HEK293T (cell line): ENCODE results near the gene FADS3.

Source experiments
- CTCF ChIA-PET: fragments of 350-600 bp; formaldehyde crosslinking; extraction: SDS; loops from one replicate; lab custom pipeline; 2021; ENCODE audit warnings: antibody characterized with exemption, inconsistent platforms; lab: Yijun Ruan, JAX
- POLR2A ChIA-PET: fragments of 350-600 bp; formaldehyde crosslinking; extraction: SDS; loops from one replicate; lab custom pipeline; 2020; ENCODE audit warnings: antibody characterized with exemption, inconsistent platforms; lab: Yijun Ruan, JAX
- DNase-seq: peaks from one replicate; pipeline ENCODE4 v3.0.0; 2012; ENCODE audit warnings: mixed read lengths; ENCODE audit errors: extremely low spot score
- ARNT ChIP-seq: fragments of 450-650 bp; IDR thresholded peaks from 2 replicates; pipeline ENCODE4 v1.6.1; 2017; ENCODE audit warnings: mild to moderate bottlenecking
- BHLHE40 ChIP-seq: fragments of 450-650 bp; IDR thresholded peaks from 2 replicates; pipeline ENCODE4 v1.6.1; 2016; ENCODE audit warnings: mild to moderate bottlenecking, moderate library complexity, borderline replicate concordance
- CTBP1 ChIP-seq: fragments of 450-650 bp; IDR thresholded peaks from 2 replicates; pipeline ENCODE4 v1.6.1; 2016; ENCODE audit warnings: borderline replicate concordance
- ELF4 ChIP-seq: fragments of 450-650 bp; IDR thresholded peaks from 2 replicates; pipeline ENCODE4 v1.6.1; 2017; ENCODE audit warnings: antibody characterized with exemption
- FOXA1 ChIP-seq: fragments of 450-650 bp; IDR thresholded peaks from 2 replicates; pipeline ENCODE4 v1.6.1; 2016; ENCODE audit warnings: mild to moderate bottlenecking
- FOXK2 ChIP-seq: fragments of 450-650 bp; IDR thresholded peaks from 2 replicates; pipeline ENCODE4 v1.6.1; 2016; ENCODE audit warnings: mild to moderate bottlenecking
- FOXM1 ChIP-seq: fragments of 450-650 bp; IDR thresholded peaks from 2 replicates; pipeline ENCODE4 v1.6.1; 2017; ENCODE audit warnings: mild to moderate bottlenecking, borderline replicate concordance
- HDGF ChIP-seq: fragments of 450-650 bp; IDR thresholded peaks from 2 replicates; pipeline ENCODE4 v1.6.1; 2017; ENCODE audit warnings: antibody characterized with exemption, borderline replicate concordance
- L3MBTL2 ChIP-seq: fragments of 450-650 bp; conservative IDR thresholded peaks from 2 replicates; pipeline ENCODE4 v1.6.1; 2016; ENCODE audit warnings: mild to moderate bottlenecking
- LEF1 ChIP-seq: fragments of 450-650 bp; IDR thresholded peaks from 2 replicates; pipeline ENCODE4 v1.6.1; 2017; ENCODE audit warnings: mild to moderate bottlenecking, borderline replicate concordance
- NFRKB ChIP-seq: fragments of 450-650 bp; IDR thresholded peaks from 2 replicates; pipeline ENCODE4 v1.6.1; 2016; ENCODE audit warnings: mild to moderate bottlenecking, moderate library complexity
- PKNOX1 ChIP-seq: fragments of 450-650 bp; IDR thresholded peaks from 2 replicates; pipeline ENCODE4 v1.6.1; 2016
- SP1 ChIP-seq: fragments of 450-650 bp; IDR thresholded peaks from 2 replicates; pipeline ENCODE4 v1.6.1; 2017
- SUZ12 ChIP-seq: fragments of 450-650 bp; IDR thresholded peaks from 2 replicates; pipeline ENCODE4 v1.6.1; 2016; ENCODE audit warnings: mild to moderate bottlenecking
- TARDBP ChIP-seq: fragments of 450-650 bp; IDR thresholded peaks from 2 replicates; pipeline ENCODE4 v1.6.1; 2016
- ZNF384 ChIP-seq: fragments of 450-650 bp; IDR thresholded peaks from 2 replicates; pipeline ENCODE4 v1.6.1; 2016

FADS3 gene

GRCh38 chr11:61895718-61896059, 4.3 kb upstream of the FADS3 start:
- ChIA-PET CTCF (interaction anchor here (0.6 to 6.9 kb wide), 3 partner anchors 50 to 478 kb away, joined by 3 to 77 read pairs (median 73); no protein-coding TSS in a partner anchor), POLR2A (interaction anchor here (1.0 kb wide), 1 partner anchor 103 kb away, joined by 3 read pairs; the partner anchor contains the start of genes FEN1 and TMEM258)
- DNase-seq = no peak
- no peak for TF ChIP-seq FOXK2
- no peak for TF ChIP-seq ZNF384
- TF ChIP-seq BHLHE40 = no peak
- no peak for TF ChIP-seq NFRKB
- TF ChIP-seq HDGF = no peak
- TF ChIP-seq PKNOX1 = no peak
- no peak for TF ChIP-seq ARNT
- no peak for TF ChIP-seq SUZ12
- no peak for TF ChIP-seq CTBP1
- TF ChIP-seq TARDBP = no peak
- no peak for TF ChIP-seq SP1
- TF ChIP-seq LEF1 = no peak
- no peak for TF ChIP-seq FOXM1
- no peak for TF ChIP-seq ELF4
- TF ChIP-seq FOXA1 = no peak
- TF ChIP-seq L3MBTL2 = no peak

GRCh38 chr11:61895046-61895717, 3.8 kb upstream of the FADS3 start:
- TF ChIP-seq ZNF384 (no peak), L3MBTL2 (no peak), TARDBP (no peak), SUZ12 (no peak), SP1 (no peak), ARNT (no peak), PKNOX1 (no peak), FOXA1 (no peak), NFRKB (no peak)
- no peak for DNase-seq
- CTCF ChIA-PET = interaction anchor here (5.6 to 6.9 kb wide), 2 partner anchors 51 to 187 kb away, joined by 73 to 77 read pairs; no protein-coding TSS in a partner anchor
- POLR2A ChIA-PET = no interaction called here

- ChIA-PET CTCF (no interaction called here), POLR2A (no interaction called here)
- TF ChIP-seq ARNT (no peak), FOXA1 (no peak), PKNOX1 (no peak), NFRKB (no peak), SUZ12 (no peak), BHLHE40 (no peak), ELF4 (no peak), LEF1 (no peak), FOXM1 (no peak), SP1 (no peak), CTBP1 (no peak)
- no peak for DNase-seq
These were observed 2.6 kb upstream of the FADS3 start for GRCh38 chr11:61893981-61894380.

GRCh38 chr11:61892085-61892370, 683 bp upstream of the FADS3 start:
- ChIA-PET CTCF (interaction anchor here (0.7 kb wide), 1 partner anchor 55 kb away, joined by 3 read pairs; no protein-coding TSS in a partner anchor), POLR2A (no interaction called here)
- no peak for DNase-seq
- no peak for TF ChIP-seq BHLHE40
- no peak for TF ChIP-seq ZNF384
- TF ChIP-seq SUZ12 = no peak
- no peak for TF ChIP-seq FOXA1
- no peak for TF ChIP-seq TARDBP
- TF ChIP-seq FOXM1 = no peak
- no peak for TF ChIP-seq CTBP1
- TF ChIP-seq ARNT = no peak
- TF ChIP-seq SP1 = no peak
- TF ChIP-seq LEF1 = no peak
- TF ChIP-seq ELF4 = no peak
- TF ChIP-seq FOXK2 = no peak
- TF ChIP-seq NFRKB = no peak
- no peak for TF ChIP-seq L3MBTL2

GRCh38 chr11:61890529-61891330, 615 bp downstream of the FADS3 start:
- no peak for TF ChIP-seq PKNOX1
- TF ChIP-seq BHLHE40 = no peak
- no peak for TF ChIP-seq FOXA1
- no peak for TF ChIP-seq ZNF384
- no peak for TF ChIP-seq NFRKB
- TF ChIP-seq SP1 = no peak
- no peak for TF ChIP-seq SUZ12
- TF ChIP-seq LEF1 = no peak
- TF ChIP-seq CTBP1 = no peak; the same call in 1 of the 2 replicates
- no peak for TF ChIP-seq HDGF
- TF ChIP-seq ARNT = no peak
- no peak for TF ChIP-seq FOXK2
- TF ChIP-seq L3MBTL2 = no peak
- TF ChIP-seq FOXM1 = no peak
- TF ChIP-seq TARDBP = no peak
- no peak for TF ChIP-seq ELF4
- DNase-seq = no peak
- POLR2A ChIA-PET = no interaction called here
- CTCF ChIA-PET = interaction anchor here (1.4 kb wide), 1 partner anchor 8 kb away, joined by 7 read pairs; no protein-coding TSS in a partner anchor
